Suprapubic skin (tissue), 4 donors: ENCODE data around the gene MFSD12. TPM values are rescaled to one million over a fixed set of nuclear protein-coding genes. Genes with fewer than 3 reads are reported as not detected.
"Not testable (repeated sequence)": the region's sequence is repeated elsewhere in the genome, so short reads cannot be mapped to it uniquely, and the experiment has no call there.

ENCODE experiments used
- DNase-seq, 2 donors: peaks; one replicate each; pipeline ENCODE4 v3.0.0-alpha.2; 2019; ENCODE audit warnings: low spot score in 2 of 2
- H3K27ac ChIP-seq: fragments of 200-600 bp; sonication (generic); one replicate; pipeline ENCODE4 v1.5.1; 2019
- H3K27me3 ChIP-seq: fragments of 200-600 bp; sonication (generic); one replicate; pipeline ENCODE4 v1.5.1; 2019
- H3K36me3 ChIP-seq: fragments of 200-600 bp; sonication (generic); one replicate; pipeline ENCODE4 v1.5.1; 2019
- H3K4me1 ChIP-seq: fragments of 200-600 bp; sonication (generic); one replicate; pipeline ENCODE4 v1.5.1; 2019
- H3K4me3 ChIP-seq: fragments of 200-600 bp; sonication (generic); one replicate; pipeline ENCODE4 v1.5.1; 2019; ENCODE audit warnings: mild to moderate bottlenecking
- H3K9me3 ChIP-seq: fragments of 200-600 bp; sonication (generic); one replicate; pipeline ENCODE4 v1.5.1; 2019
- CTCF ChIP-seq, 2 donors: fragments of 200-600 bp in 1 of 2; fragments of 450-650 bp in 1 of 2; sonication (generic) in 1 of 2; IDR thresholded peaks; one replicate each; pipeline ENCODE4 v1.5.1; 2016 to 2019; ENCODE audit warnings: antibody characterized with exemption in 2 of 2, mild to moderate bottlenecking in 1 of 2, moderate library complexity in 1 of 2
- EP300 ChIP-seq: sonication (generic); formaldehyde crosslinking; IDR thresholded peaks from one replicate; pipeline ENCODE4 v1.6.1; 2017; ENCODE audit warnings: antibody characterized with exemption
- POLR2A ChIP-seq, 2 donors: fragments of 450-650 bp; IDR thresholded peaks; one replicate each; pipeline ENCODE4 v1.6.1; 2017; ENCODE audit warnings: antibody characterized with exemption in 2 of 2, mild to moderate bottlenecking in 2 of 2, moderate library complexity in 2 of 2
- POLR2AphosphoS5 ChIP-seq, 3 donors: sonication (generic); formaldehyde crosslinking; IDR thresholded peaks; one replicate each; pipeline ENCODE4 v1.6.1; 2017; ENCODE audit warnings: antibody characterized with exemption in 3 of 3
- WGBS: methylation state at CpG from one replicate; pipeline ENCODE4 v1.1.5; 2018; 5-methylcytosine and 5-hydroxymethylcytosine counted together
- total RNA-seq, 4 donors: library from RNA; depleted of rRNA; stranded (reverse); fragments of >200 nt; gene quantifications; one replicate each; pipeline ENCODE4 v1.1.0, GENCODE V29; 2016

Gene MFSD12
- total RNA-seq, 4 donors from 2014 or later, result 60.4 to 206 (median 119) TPM

DNA sequence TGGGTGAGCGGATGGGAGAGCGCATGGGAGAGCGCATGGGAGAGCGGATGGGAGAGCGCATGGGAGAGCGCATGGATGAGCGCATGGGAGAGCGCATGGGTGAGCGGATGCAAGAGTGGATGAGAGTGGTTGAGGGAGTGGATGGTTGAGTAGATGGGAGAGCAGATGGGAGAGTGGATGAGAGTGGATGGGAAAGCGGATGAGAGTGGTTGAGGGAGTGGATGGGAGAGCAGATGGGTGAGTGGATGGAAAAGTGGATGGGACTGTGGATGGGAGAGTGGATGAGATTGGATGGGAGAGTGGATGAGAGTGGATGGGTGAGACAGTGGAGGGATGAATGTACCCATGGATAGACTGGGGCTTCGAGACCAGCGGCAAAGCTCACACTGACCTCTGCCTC is 27.0 kb downstream of the MFSD12 start:
- no peaks in the 10 kb centered on the region for H3K9me3 ChIP-seq
- no peak overlapping the region for H3K4me3 ChIP-seq
- WGBS, result 95% methylated on average over 12 of the region's 12 CpGs
- H3K27ac ChIP-seq, result no peak overlapping the region
- H3K4me1 ChIP-seq, result no peaks in the 10 kb centered on the region
- H3K36me3 ChIP-seq, result peaks cover 81% of the 10 kb centered on the region
- no peaks in the 10 kb centered on the region for H3K27me3 ChIP-seq
- TF ChIP-seq EP300, result no peak
- TF ChIP-seq POLR2A (IDR thresholded peaks at IDR 0.05), result no peak
- no peak for TF ChIP-seq CTCF (IDR thresholded peaks at IDR 0.05)
- TF ChIP-seq POLR2AphosphoS5 (IDR thresholded peaks at IDR 0.05), result no peak
- DNase-seq, result no peak

DNA sequence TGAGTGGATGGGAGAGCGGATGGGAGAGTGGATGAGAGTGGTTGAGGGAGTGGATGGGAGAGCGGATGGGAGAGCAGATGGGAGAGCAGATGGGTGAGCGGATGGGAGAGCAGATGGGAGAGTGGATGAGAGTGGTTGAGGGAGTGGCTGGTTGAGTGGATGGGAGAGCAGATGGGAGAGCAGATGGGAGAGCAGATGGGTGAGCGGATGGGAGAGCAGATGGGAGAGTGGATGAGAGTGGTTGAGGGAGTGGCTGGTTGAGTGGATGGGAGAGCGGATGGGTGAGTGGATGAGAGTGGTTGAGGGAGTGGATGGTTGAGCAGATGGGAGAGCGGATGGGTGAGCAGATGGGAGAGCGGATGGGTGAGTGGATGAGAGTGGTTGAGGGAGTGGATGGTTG is 28.1 kb downstream of the MFSD12 start:
- peaks cover 79% of the 10 kb centered on the region for H3K36me3 ChIP-seq

GRCh38 chr19:3528539-3529211 is 28.7 kb downstream of the MFSD12 start:
- peaks cover 79% of the 10 kb centered on the region for H3K36me3 ChIP-seq
- H3K4me3 ChIP-seq, result no peak overlapping the region
- WGBS, result 90% methylated on average over 20 of the region's 20 CpGs
- no peaks in the 10 kb centered on the region for H3K4me1 ChIP-seq
- H3K9me3 ChIP-seq, result no peaks in the 10 kb centered on the region
- TF ChIP-seq EP300, result no peak
- TF ChIP-seq POLR2AphosphoS5 (IDR thresholded peaks at IDR 0.05), result no peak
- TF ChIP-seq POLR2A (IDR thresholded peaks at IDR 0.05), result no peak
- no peak for TF ChIP-seq CTCF (IDR thresholded peaks at IDR 0.05)
- H3K27ac ChIP-seq, result no peak overlapping the region
- H3K27me3 ChIP-seq, result no peaks in the 10 kb centered on the region
- DNase-seq, result no peak

More for the DNA sequence above, 28.1 kb downstream of the MFSD12 start:
- WGBS, result 90% methylated on average over 7 of the region's 7 CpGs
- not testable (repeated sequence) for H3K9me3 ChIP-seq, H3K27me3 ChIP-seq, DNase-seq, H3K4me3 ChIP-seq, H3K4me1 ChIP-seq, H3K27ac ChIP-seq

- Histone ChIP-seq H3K27me3 (no peaks in the 10 kb centered on the region), H3K4me3 (no peak overlapping the region), H3K27ac (no peak overlapping the region), H3K4me1 (no peaks in the 10 kb centered on the region), H3K36me3 (peaks cover 79% of the 10 kb centered on the region), H3K9me3 (no peaks in the 10 kb centered on the region)
- TF ChIP-seq POLR2A (IDR thresholded peaks at IDR 0.05) (no peak), CTCF (IDR thresholded peaks at IDR 0.05) (no peak), POLR2AphosphoS5 (IDR thresholded peaks at IDR 0.05) (no peak), EP300 (no peak)
- no peak for DNase-seq
- 100% methylated on average over 4 of the region's 14 CpGs for WGBS
Observed at GRCh38 chr19:3528080-3528479, 29.3 kb downstream of the MFSD12 start.

DNA sequence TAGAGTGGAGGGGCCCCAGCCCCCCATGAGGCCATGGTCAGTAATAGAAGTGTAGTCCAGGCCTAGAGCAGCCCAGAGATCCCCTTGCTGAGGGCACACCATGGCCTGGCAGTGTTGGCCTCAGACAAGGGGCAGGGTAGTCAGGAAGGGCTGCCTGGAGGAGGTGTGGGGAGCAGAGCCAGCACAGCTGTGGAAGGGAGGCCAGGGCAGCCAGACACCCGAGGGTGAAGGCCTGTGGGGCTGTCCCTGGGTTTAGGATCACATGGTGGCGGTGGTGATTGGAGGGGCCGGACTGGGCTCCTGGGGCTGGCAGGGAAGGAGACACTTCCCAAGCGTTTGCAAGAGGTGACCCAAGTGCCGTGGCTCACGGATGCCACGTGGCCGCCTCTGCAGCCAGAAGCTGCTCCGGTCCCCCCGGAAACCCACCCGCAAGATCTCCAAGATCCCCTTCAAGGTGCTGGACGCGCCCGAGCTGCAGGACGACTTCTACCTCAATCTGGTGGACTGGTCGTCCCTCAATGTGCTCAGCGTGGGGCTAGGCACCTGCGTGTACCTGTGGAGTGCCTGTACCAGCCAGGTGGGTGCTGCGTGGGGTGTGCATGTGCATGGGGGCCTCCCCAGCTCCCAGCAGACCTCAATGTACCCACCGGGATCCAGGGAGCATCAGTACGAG is 30.0 kb downstream of the MFSD12 start:
- Histone ChIP-seq H3K27me3 (no peaks in the 10 kb centered on the region), H3K4me3 (no peak overlapping the region), H3K36me3 (peaks cover 79% of the 10 kb centered on the region), H3K9me3 (no peaks in the 10 kb centered on the region), H3K4me1 (no peaks in the 10 kb centered on the region), H3K27ac (no peak overlapping the region)
- DNase-seq, result no peak
- WGBS, result 96% methylated on average over 6 of the region's 21 CpGs
- no peak for TF ChIP-seq POLR2AphosphoS5 (IDR thresholded peaks at IDR 0.05)
- no peak for TF ChIP-seq EP300
- TF ChIP-seq POLR2A (IDR thresholded peaks at IDR 0.05), result no peak
- no peak for TF ChIP-seq CTCF (IDR thresholded peaks at IDR 0.05)
